Measurements from ENCODE around the gene CAPN1. TPM values are rescaled to one million over a fixed set of nuclear protein-coding genes. Genes with fewer than 3 reads are reported as not detected.

CAPN1 gene
- total and polyA plus RNA-seq, 2 of the 4 experiments (the other 2 are of a cell fraction), result 110 to 182 TPM

GRCh38 chr11:65163684-65164083 is 18.0 kb upstream of the CAPN1 start:
- no peak overlapping the region for H4K91ac ChIP-seq (ENCODE audit: insufficient read depth, low read depth, low read length)
- ATAC-seq (ENCODE audit: low read depth), result no peak

More at GRCh38 chr11:65163684-65164083, 18.0 kb upstream of the CAPN1 start:
- Histone ChIP-seq H4K5ac (ENCODE audit: low read depth, low read length) (no peak overlapping the region), H3K4me1 (ENCODE audit: control insufficient read depth, insufficient read depth, low read length) (peaks cover 5% of the 10 kb centered on the region; the same call in 1 of the 2 replicates), H2AFZ (replicated peaks; ENCODE audit: low read length, poor library complexity) (no peak overlapping the region), H3K4me2 (ENCODE audit: low read depth, low read length) (no peak overlapping the region), H3K14ac (replicated peaks; ENCODE audit: low read depth, low read length) (no peak overlapping the region), H3K23ac (ENCODE audit: low read depth, low read length) (no peak overlapping the region), H2BK20ac (ENCODE audit: low read depth, low read length) (no peak overlapping the region), H2AK9ac (replicated peaks; ENCODE audit: low read depth, low read length, poor library complexity) (no peak overlapping the region), H3K9me1 (ENCODE audit: insufficient read depth, low read length) (0 out of 2 replicates have a peak, but pooled peaks cover 4% of the 10 kb centered on the region), H3K79me1 (ENCODE audit: low read depth in 1 of 2, low read length in 2 of 2) (no peaks in the 10 kb centered on the region), H3K27ac (ENCODE audit: insufficient read depth, low read length) (no peak overlapping the region), H3K27me3 (ENCODE audit: control insufficient read depth, insufficient read depth, low read length) (0 out of 2 replicates have a peak, but pooled peaks cover 2% of the 10 kb centered on the region), H3K9me3 (ENCODE audit: control insufficient read depth, insufficient read depth, low read length) (no peaks in the 10 kb centered on the region), H3K56ac (ENCODE audit: extremely low read depth, insufficient read depth, low read length) (no peak overlapping the region), H3K36me3 (ENCODE audit: control insufficient read depth, insufficient read depth, low read length) (no peaks in the 10 kb centered on the region), H3K4me3 (ENCODE audit: insufficient read depth, low read depth, low read length) (no peak overlapping the region), H3K4ac (ENCODE audit: low read depth, low read length) (no peak overlapping the region), H2BK120ac (ENCODE audit: low read depth, low read length) (no peak overlapping the region), H2BK15ac (ENCODE audit: low read depth, low read length) (no peak overlapping the region), H4K8ac (ENCODE audit: low read depth in 2 of 2, low read length in 2 of 2) (no peak overlapping the region), H3K18ac (ENCODE audit: low read depth, low read length) (no peak overlapping the region), H2BK5ac (ENCODE audit: low read depth, low read length, poor library complexity, severe bottlenecking) (no peak overlapping the region), H4K20me1 (ENCODE audit: insufficient read depth, low read length) (no peaks in the 10 kb centered on the region), H2AK5ac (ENCODE audit: low read depth, low read length) (no peak overlapping the region), H3K9ac (ENCODE audit: low read depth, low read length) (no peak overlapping the region)
- no CpG with 5 or more reads among the region's 2 CpGs for WGBS, 2 experiments (ENCODE audit: extremely low coverage in 2 of 2, insufficient read length in 1 of 2)
- POLR2A ChIA-PET (ENCODE audit: unreplicated experiment), result no interaction called here
- TF ChIP-seq RCOR1 (IDR thresholded peaks at IDR 0.05; ENCODE audit: insufficient replicate concordance, low read length) (no peak), MXI1 (IDR thresholded peaks at IDR 0.05; ENCODE audit: borderline replicate concordance, low read depth, low read length) (no peak), FOS (IDR thresholded peaks at IDR 0.05; ENCODE audit: low read depth, low read length) (no peak)
- DNase-seq, result no peak
- CTCF ChIA-PET, result no interaction called here
- dilution Hi-C loops (cut with HindIII; ENCODE audit: low sequenced_read_pairs, unreplicated experiment) (no loop called here), in situ Hi-C loops (cut with MboI; ENCODE audit: low sequenced_read_pairs) (no loop called here), intact Hi-C loops (cut with micrococcal nuclease) (no loop called here)
- BruUV-seq (replicated peaks), result no TSS peak
